Posterior cingulate gyrus (tissue), 11 donors: Measurements from ENCODE around the gene COL8A1.
A peak's percentile ranks its signal among the peaks of the same experiment; 100 is the strongest.
"Not testable (repeated sequence)": the region's sequence is repeated elsewhere in the genome, so short reads cannot be mapped to it uniquely, and the experiment has no call there.

Experiments
- DNase-seq, 10 donors: peaks; one replicate each; pipeline versions ENCODE4 v3.0.0 to v3.0.0-alpha.2; 2020 to 2021; ENCODE audit warnings: mixed read lengths in 3 of 10
- intact Hi-C: fragments of 100-400 bp; cut with DNase I; formaldehyde crosslinking; loops from one replicate; pipeline ENCODE4 v1.15.1; 2023

Gene COL8A1

DNA sequence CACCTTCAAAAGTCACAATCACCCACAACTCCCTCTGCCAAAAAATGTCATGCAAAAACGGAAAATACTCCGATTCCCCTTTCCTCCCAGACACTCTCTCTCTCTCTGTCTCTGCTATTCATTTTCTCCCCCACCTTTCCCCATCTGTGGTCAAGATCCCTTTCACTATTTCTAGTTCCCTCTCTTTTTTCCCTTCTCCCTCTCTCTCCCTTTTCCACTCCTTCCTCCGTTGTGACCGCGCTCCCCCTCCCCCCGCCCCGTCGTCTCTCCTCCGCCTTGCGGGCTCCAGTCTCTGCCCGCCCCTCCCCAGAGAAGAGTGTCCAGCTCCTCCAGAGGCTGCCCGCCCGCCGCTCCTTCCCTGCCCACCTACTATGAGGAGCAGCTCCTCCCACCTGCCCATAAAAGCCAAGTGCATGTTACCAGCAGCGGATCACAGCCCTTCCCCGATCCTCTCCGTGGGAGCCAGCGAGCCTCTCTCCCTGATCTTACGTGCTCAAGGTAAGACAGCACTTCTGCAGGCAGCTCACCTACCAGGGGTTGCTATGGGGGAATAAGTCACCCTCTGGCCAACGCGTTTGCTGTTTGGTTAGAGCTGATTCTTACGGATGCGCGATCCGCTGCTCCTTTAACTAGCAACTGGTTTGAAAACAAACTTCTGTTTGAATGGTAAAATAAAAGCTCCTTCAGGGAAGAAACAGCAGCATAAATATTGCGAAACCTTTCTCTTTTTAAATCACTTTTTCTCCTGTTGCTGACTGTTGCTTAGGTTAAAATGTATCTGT lies at the start of gene COL8A1:
TSS of gene COL8A1 (plus strand) at position 428 of the 782 bp plus-strand sequence. CDS start 152,089 bp downstream, outside the sequence.
- peak in 6 of 10 donors; percentile 11 to 88 (median 44) for DNase-seq
- intact Hi-C loops: no loop called here

DNA sequence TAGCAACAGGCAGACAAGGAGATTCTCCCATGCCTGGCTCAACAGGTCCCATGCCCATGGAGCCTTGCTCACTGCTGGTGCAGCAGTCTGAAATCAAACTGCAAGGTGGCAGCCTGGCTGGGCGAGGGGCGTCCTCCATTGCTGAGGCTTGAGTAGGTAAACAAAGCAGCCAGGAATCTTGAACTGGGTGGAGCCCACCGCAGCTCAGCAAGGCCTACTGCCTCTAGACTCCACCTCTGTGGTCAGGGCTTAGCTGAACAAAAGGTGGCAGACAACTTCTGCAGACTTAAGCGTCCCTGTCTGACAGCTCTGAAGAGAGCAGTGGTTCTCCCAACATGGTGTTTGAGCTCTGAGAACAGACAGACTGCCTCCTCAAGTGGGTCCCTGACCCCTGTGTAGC lies 49.2 kb upstream of the COL8A1 start:
- intact Hi-C loops: not testable (repeated sequence)
- peak in 1 of 10 donors; percentile 37 for DNase-seq

DNA sequence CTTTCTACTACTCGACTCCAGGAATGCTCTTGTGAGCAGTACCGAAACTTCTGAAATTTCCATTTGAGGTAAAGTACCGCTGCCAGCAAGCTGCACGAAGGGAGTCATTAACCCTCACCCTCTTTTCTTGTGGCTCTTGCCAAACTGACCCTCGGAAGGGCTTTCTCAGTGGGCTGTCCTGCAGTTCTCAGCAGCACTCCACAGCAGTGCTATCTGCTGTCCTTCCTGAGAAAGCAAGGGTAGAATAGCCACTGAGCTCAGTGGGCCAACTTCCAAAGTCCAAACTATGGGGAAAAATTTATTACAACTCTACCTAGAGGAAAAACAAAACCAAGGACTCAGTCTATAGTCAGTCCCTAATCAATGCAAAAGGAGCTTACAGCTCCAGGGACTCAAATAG lies 38.5 kb upstream of the COL8A1 start:
- intact Hi-C loops: no loop called here
- DNase-seq: no peak

DNA sequence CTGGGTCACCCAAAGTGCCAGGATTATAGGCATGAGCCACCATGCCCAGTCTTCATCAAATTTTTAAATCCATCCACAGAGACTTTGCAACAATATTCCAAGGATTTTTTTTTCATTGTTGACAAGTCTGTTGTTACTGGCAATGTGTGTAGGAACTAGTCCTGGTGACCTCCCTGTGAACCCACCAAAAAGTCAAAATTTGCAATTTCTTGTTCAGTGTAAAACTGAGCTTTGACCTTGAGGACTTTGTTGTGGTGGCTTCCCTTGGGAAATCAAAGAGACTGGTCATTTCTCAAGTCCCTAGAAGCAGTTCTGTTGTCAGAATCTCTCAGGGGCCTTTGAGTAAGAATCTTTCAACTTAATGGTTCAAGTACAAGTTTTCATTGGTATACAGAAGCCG lies 36.9 kb upstream of the COL8A1 start:
- no peak for DNase-seq
- intact Hi-C loops: no loop called here

DNA sequence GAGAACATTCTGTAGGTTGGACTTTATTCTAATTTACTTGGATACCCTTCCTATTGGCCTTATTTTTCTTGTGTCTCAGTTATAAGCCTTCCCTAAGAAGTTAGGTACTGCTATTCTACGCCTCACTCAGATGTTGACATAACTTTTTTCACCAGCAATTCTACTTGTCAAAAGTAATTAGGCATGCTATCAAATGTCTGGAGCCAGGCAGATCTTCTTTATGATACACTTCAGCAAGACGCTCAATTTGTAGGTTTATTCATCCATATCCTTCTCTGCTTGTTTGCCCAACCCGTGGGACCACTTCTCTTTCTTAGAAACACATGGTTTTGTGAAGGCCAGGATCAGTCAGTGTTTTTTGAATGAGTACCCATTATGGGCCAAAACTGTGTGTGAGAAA lies 36.2 kb upstream of the COL8A1 start:
- DNase-seq: no peak

DNA sequence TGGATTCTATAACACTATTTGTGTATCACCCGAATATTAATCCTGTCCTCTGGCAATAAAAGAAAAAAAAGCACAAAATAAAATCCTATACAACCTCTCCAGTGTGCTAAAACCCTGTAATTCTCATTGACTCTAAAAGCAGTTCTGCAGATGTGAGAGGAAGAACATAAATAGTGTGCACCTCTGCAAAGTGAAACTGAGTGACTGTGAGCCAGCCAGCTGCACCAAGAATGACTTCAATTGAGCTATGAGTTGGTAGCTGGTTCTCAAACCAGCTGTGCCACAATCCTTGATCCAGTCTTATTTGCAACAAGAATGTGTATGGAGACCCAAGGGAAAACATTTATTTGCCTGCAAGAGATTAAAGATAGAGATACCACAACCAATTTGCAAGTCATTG lies 31.2 kb upstream of the COL8A1 start:
- intact Hi-C loops: no loop called here

More for the DNA sequence above, 36.2 kb upstream of the COL8A1 start:
- intact Hi-C loops: no loop called here

DNA sequence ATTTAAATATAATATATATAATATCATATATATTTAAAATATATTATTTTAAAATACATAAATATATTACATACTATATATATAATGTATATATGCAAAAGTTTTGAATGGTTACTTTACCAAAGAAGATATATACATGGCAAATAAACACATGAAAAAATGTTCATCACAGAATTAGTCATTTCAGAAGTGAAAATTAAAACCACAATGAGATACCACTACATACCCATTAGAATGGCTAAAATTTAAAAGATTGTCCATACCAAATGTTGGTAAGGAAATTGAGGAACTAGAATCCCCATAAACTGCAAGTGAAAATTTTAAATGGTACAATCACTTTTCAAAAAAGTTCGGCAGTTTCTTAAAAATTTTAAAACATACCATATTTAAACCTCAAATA lies 23.6 kb upstream of the COL8A1 start:
- no peak for DNase-seq
- intact Hi-C loops: no loop called here

More for the DNA sequence above, 31.2 kb upstream of the COL8A1 start:
- DNase-seq: no peak

DNA sequence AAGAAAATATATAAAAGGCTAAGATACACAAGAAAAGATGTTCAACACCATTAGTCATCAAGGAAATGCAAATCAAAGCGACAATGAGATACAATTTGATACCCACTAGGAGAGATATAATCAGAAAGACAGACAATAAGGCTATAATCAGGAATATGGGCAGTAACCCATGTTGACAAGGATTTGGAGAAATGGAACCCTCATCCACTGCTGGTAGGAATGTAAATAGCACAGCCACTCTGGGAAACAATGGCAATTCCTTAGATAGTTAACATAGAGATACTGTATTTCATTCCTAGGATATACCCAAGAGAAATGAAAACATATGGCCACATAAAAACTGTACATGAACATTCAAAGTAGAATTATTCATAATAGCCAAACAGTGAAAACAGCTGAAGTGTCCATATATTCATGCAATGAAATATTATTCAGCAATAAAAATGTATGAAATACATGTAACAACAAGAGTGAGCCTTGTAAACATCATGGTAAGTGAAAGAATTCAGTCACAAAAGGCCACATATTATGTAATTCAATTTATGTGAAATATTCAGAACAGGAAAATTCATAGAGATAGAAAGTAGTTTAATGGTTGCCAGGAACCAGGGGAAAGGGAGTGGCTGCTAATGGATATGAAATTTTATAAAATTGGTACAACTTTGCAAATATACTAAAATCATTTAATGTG lies 18.2 kb upstream of the COL8A1 start:
- intact Hi-C loops: no loop called here

DNA sequence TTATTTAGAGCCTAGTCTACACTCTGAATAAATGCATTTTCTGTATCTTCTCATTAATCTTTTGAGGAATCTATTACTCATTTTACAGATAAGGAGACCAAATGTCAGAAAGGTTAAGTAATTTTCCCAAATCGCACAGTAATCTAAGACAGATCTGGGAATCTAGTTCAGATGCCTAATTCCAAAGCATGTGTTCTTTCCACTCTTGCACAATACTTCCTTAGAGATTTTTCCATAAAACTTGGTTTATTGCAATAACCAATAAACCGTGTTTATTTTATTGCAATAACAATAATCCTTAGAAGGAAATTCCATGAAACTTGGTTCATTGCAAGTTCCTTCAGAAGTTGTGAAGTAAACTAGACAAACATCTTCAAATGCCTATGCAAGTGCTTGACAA lies 17.4 kb upstream of the COL8A1 start:
- intact Hi-C loops: no loop called here
- no peak for DNase-seq

More for the DNA sequence above, 18.2 kb upstream of the COL8A1 start:
- no peak for DNase-seq

DNA sequence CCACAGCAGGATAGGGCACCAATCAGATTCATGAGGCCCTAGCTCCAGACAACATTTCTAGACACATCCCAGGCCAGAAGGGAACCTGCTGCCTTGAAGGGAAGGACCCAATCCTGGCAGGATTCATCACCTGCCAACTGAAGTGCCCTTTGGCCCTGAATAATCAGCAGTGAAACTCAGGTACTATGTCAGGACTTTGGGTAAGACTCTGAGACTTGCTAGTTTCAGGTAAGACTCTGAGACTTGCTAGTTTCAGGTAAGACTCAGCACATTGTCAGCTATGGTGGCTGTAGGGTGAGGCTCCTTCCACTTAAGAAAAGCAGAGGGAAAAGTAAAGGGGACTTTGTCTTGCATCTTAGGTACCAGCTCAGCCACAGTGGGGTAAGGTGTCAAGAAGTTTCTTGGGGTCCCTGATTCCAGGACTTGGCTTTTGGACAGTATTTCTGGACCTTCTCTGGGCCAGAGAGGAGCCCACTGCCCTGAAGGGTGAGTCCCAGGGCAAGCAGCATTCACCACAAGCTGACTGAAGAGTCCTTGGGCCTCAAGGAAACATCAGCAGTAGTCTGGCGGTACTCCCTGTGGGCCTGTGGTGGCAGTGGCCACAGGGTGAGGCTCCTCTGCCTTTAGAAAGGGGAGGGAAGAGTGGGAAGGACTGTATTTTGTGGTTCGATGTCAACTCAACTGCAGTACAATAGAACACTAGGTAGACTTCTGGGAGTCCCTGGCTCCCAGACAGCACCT lies 13.7 kb upstream of the COL8A1 start:
- intact Hi-C loops: no loop called here
- DNase-seq: no peak

DNA sequence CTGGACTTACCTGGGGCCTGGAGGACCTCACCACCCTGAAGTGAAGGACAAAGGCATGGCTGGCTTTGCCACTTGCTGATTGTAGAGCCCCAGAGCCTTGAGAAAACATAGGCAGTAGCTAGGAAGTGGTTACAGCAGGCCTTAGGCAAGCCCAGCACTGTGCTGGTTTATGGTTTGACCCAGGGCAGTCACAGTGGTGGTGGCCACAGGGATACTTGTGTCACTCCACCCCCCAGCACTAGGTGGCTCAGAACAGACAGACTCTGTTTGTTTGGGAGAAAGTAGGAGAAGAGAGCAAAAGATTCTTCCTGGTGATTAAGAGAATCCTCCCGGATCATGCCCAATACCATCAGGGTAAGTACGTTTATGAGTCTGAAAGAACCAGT lies 13.2 kb upstream of the COL8A1 start:
- intact Hi-C loops: no loop called here
- DNase-seq: no peak

DNA sequence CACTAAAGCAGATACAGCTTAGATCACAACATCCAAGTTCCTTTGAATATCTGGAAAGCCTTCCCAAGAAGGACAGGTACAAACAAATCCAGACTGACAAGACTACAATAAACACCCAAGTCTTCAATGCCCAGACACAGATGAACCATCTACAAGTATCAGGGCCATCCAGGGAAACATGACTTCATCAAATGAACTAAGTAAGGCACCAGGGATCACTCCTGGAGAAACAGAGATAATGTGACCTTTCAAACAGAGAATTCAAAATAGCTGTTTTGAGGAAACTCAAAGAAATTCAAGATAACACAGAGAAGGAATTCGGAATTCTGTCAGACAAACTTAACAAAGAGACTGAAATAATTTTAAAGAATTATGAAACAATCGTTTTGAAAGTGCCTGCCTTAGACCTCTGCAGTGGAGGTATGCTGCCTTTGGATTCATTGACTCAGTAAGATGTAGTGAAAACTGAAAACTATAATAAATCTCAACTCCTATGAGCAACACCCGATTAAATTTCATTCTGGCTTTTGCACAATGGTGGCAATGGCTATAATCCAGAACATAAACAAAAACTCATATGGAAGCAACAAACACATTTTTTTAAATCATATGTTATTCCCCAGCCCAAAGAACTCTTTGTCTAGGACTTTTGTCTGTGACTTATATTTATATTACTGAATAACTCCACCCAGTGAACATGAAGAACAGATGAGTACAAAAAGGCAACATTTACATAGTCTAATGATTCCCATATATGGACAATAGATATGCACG lies 12.6 kb upstream of the COL8A1 start:
- DNase-seq: no peak
- intact Hi-C loops: no loop called here

DNA sequence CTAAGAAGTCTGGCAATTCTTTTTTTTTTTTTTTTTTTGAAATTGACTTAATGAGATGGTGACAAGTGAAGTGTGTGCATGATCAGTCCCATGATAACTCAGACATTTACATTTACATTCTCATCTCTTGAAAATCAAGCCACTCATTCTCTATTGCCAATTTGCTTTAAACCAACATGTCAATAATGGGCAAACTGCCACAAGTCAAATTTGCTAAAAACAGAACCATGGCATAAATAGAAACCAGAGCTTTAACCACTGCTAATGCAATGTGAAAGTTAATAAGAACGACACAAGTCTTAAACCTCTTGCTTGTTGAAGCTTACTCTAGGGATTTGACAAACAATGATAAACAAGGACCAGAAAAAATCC lies 12.0 kb upstream of the COL8A1 start:
- no peak for DNase-seq
- intact Hi-C loops: no loop called here

DNA sequence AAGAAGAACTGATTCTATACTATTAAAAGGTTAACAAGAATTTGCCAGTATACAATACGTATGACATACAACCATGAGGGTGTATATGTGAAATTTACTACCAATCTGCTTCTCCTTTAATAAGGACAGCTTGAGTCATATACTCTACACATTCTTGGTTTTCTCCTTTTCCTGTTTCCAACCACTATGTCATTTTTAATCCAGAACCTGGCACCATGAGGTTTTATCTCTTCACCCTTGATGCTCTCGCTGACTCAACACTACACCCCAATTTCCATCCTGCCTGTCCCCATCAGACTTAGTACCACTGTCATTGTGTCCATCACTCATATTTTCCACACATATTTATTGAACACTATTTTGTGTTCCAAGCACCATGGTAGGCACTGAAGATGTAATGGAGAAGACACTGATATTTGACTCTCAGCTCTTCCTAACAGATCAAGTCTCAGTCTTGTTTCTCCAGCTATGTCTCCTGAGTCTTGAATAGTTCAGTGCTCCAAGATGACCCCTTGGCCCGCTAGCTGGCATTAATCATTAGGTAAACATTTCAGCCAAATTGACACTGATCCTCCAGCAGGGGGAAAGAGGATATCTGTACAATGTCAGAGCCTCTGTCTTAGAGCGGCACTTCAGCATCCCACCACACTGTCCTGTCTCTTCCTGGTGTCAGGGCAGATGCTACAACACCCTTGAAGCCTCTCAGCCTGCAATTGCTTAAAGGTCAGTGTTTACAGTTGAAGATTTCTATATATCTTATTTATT lies 11.2 kb upstream of the COL8A1 start:
- intact Hi-C loops: no loop called here
- no peak for DNase-seq

DNA sequence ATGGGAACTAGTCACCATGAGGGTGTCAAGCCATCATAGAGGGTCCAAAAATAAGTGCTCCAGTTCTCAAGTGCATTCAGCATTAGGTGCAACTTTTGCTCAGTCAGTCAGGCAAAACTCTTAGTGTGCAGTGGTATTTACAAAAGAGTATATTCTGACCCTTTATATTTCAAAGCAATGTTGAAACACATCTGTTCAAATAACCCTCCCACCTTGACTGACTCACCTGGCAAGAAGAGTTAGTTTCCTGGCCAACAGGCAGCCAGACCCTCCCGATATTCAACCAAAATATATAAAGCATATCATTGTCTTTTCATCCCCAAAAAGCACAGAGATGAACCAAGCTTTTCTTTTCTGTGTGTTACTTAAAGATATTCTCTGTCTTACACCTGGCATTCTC lies 7.6 kb upstream of the COL8A1 start:
- no peak for DNase-seq
- intact Hi-C loops: no loop called here

DNA sequence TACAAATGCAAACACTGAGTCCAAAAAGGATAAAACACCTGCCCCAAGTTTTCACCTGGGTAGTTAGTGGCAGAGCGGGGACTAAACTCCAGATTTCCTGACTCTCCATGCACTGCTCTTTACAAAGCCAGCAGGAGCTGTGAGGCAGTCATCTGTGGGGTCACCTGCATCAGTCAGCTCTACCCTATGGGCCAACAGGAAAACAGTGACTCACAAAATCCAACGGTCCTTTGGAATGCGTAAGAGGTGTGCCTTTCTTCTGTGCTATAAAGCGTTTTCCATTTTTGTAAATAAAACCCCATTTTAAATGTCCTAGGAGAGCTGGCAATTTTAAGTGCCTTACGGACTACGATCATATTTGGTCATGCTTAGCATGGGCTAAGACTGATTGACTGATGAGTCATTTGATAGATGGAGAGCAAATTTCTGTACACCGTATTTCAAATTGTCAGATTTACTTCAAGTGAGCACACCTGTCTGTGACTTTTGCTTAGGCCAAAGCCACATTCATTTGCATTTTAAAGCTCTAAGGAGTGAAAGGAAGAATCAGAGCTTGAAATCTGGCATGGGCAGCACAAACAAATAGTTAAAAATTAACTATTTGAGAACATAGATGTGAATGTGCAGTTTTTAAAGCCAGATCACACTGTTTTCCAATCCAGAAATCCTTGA lies 4.4 kb upstream of the COL8A1 start:
- intact Hi-C loops: no loop called here
- no peak for DNase-seq

DNA sequence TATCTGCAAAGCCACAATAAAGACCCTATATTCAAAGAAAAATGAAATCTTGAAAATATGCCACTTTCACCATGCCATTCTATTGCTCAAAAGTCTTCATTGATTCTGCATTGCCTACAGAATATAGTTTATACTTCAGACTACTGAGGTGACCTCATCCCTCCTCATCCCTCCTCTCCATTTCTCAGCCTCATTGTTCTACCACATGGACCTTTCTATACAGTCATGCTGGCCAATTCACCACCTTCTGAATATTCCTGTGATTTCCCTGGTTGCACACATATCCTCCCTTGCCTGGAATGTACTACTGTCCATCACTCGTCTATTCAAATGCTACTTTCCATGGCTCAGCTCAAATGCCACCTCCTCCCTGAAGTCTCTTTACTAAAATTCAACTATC lies 3.5 kb upstream of the COL8A1 start:
- intact Hi-C loops: no loop called here
- no peak for DNase-seq

DNA sequence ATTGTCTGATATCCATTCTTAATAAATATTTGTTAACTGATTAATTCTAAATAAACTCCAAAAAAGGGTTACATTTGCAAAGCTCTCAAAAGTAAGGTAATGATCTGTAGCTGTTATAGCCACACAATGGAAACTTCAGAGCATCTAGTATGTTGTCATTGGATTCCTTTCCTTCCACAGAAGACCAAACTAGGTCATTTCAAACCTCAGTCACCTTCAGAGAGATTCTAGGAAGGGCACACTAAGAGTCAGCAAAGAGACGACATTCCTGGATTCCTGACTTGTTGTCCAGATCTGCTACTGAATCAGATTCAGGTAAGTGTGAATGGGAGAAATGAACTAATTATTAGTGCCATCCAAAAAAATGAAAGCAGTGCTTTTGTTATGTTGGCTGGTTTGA lies 3.0 kb upstream of the COL8A1 start:
- no peak for DNase-seq
- intact Hi-C loops: no loop called here

DNA sequence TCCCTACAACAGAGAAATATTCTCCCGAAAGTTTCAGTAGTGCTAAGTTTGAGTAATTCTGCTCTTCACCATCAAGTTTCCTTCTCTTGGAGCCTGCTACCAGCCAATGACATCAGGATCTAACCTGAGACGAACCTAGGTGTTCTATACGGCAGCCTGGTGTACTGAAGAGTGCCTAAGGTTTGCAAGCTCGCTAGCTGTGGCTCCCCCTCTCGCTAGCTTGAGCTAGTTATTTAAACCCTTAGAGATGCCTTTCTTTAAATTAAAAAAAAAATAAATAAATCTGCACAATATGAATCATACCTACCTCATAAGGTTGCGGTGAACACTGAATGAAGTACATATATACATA lies 1.4 kb upstream of the COL8A1 start:
- no peak for DNase-seq
- intact Hi-C loops: no loop called here
